Hindlimb muscle (tissue), 1 donor: ENCODE results near the gene TP53I11. TPM values are rescaled to one million over a fixed set of nuclear protein-coding genes. Genes with fewer than 3 reads are reported as not detected.
A peak's percentile ranks its signal among the peaks of the same experiment; 100 is the strongest.

Experiments
- DNase-seq: peaks from one replicate; pipeline ENCODE4 v3.0.0-alpha.2; 2013
- polyA plus RNA-seq: library from polyadenylated mRNA; unstranded; fragments of 120-200 nt; gene quantifications from one replicate; pipeline ENCODE4 v1.2.1, GENCODE V29; 2013; ENCODE audit not compliant: insufficient read length

The TP53I11 gene
- polyA plus RNA-seq = 38.1 TPM

DNA sequence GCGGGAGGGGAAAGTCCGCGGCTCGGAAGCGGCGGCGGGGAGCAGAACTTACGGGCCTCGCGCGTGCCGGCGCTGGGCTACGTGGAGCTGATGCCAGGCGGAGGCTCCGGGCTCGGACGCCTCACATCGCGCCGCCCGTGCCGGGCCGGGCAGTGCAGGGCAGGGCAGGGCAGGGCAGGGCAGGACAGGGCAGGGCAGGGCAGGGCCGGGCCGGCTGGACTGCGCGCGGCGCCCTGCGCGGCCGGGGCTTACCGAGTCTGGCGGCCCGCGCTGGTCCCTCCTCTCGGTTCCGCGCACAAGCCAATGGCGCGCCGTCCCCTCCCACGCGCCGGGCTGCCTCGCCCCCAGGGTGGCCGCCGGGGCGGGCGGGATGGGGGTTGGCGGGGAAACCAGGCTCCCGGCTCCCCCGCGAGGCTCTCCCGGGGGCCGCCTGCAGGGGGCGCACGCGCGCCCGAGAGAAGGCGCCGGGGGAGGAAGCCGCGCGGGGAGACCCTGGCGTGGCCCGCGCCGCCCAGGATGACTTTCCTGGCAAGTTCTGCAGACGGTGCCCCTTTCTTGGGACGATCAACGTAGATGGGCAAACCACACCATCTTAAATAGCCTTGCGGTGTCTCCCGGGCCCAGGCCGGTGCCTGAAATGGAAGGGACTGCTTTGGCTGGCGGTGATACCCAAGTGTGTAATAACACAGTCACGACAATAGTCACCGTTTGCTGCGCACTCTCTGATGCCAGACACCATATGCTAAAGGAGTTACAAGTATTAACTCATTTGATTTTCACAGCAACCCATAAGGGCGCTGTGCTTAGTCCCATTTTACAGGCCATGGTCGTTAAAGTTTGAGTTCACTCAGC lies at the start of gene TP53I11:
TSS of gene TP53I11 (minus strand) at position 259 of the 852 bp plus-strand sequence. CDS start 12,548 bp downstream, outside the sequence.
- peak; percentile 79 for DNase-seq

- DNase-seq = no peak
Measured at GRCh38 chr11:44999068-44999467, 48.4 kb upstream of the TP53I11 start.

DNA sequence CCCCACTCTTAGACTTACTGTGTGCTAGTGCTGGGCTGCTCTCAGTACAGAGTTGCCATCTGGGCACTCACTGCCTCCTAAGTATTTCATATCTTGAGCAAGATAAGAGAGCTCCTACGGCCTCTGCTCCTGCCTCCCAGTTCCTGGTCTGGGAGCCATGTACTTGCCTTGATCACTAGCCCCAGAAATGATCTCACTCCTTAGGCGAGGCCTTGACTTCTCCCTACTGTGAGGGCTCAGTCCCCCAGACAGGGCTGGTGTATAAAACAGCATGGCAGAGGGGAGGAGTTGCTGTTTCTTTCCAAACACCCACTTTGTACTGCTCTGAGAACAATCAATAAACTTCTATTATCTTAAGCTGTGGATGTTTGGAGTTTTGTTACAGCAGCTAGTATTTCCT lies 47.4 kb upstream of the TP53I11 start:
- no peak for DNase-seq

DNA sequence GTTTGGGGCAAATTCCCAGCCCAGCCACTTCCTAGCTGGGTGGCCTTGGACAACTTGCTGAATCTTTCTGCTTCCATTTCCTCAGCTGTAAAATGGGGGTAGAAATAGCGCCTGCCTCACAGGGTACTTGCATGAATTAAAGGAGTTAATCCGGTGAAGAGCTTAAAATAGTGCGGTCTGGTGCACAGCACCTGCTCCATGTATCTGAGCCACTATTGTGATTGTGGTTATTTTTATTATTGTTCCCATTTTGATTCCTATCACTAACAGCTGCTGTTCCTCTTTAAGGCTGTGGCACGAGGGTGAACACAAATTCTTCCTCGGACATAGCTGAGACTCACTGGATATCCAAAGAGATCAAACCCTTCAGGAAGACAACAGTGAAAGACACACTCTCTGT lies 46.9 kb upstream of the TP53I11 start:
- DNase-seq = no peak

GRCh38 chr11:44994753-44995152 lies 44.1 kb upstream of the TP53I11 start:
- DNase-seq = no peak

GRCh38 chr11:44993971-44994704 lies 43.5 kb upstream of the TP53I11 start:
- no peak for DNase-seq

DNA sequence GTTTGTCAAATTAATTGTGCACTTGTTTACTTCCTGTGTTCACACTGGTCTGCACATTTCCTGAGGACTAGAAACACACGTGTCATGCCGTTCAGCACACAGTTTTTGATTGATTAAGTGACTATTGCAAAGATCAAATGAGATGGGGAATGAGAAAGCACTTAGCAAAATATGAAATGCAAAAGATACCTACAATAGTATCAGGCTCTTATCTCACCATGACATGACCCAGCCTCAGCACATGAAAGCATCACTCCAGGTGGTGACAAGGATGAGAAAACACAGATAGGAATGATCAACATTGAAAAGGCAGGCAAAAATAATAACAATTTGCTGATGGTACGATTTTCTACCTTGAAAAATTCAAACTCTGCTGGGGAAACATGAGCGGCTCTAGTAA lies 42.1 kb upstream of the TP53I11 start:
- no peak for DNase-seq

DNA sequence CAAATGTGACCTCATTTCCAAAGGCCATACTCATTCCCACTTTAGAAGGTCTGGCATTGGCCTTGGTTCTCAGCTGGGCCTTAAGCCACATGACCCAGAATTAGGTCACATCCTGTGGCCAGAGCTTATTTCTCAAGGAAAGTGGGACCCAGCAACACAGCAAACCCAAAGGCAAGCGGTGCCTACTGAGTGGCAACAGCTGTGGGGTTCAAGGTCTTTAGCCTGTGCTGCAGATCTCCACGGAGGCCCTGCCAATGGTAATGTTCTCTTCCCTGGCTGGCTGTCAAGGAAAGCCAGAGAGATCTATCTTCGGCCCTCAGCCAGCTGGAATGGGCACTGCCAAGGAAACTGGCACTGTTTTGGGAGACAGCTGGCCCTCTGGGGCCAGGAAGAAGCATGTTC lies 41.5 kb upstream of the TP53I11 start:
- DNase-seq = no peak

GRCh38 chr11:44990665-44991064 lies 40.0 kb upstream of the TP53I11 start:
- DNase-seq = no peak

DNA sequence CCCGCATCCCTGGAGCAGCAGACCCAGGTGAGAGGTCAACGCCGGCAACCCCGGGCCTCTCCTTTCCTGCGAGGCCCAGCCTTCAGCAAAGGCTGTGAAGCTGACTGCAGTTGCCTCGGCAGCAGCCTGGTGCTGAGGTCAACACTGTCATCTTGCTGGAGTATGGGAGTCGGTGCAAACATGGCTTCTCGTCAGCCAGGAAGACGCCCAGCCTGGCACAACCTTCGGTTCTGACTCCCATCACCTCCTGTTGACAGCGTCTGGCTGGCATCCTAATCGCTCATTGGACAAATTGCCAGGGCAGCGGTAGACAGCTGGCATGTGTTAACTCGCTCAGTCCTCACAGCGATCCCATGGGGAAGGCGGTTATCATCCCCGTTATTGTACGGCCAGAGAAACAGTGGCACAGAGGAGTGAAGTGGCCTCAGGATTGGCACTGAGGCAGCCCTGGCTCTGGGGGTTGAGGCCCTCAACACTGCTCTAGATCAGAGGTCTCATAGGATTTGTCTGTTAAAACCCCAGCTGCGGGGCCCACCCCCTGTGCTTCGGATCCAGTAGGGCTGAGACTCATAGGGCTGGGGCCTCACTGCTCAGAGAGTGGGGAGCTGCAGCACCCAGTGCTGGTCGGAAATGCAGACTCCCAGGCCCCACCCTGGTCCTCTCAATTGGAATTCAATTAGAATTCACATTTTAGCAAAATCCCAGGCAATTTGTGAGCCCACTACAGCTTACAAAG lies 39.3 kb upstream of the TP53I11 start:
- no peak for DNase-seq

DNA sequence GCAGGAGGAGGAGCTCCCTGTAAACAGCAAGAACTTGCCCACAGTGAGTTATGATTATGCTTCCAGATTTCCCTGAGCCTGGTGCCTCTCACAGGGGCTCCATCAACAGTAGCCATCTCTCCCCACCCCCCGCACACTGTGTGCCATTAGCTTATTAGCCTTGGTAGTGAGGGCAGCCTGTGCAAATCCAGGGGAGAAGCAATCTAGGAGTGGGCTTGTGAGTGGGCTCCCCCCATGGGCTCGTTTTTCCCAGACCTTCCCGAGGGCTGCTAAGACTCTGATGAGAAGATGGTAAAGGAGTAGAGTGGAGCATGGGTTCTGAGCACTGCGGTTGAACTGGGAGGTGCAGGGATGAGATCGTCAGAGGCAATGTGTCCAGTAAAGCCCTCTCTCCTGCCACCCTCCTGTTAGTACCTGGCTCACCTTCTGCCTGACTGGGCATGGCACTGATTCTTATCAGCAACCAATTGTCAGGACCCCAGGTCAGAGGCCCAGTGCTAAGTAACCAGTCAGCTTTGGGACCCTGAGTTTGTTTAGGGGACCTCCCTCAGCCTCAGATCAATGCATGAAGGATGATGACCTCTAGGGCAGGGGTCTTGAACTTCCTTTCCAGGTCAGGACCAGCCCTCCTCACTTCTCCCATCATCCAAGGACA lies 38.4 kb upstream of the TP53I11 start:
- DNase-seq = no peak

DNA sequence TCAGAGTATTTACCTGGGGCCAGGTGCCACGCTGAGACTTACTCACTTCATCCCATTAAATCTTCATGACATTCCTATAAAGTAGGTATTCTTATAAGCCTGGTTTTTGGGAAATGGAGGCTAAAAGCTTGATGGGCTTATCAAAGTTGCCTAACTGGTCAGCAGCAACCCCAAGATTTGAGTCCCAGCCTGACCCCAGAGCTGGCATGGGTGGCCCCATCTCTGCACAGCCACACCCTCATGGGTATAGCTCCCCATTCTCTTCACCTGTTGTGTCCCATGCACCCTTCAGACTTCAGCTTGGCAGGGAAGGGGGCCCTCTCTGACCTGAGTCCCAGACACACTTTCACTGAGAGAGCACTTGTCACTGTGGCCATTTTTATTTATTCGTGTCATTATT lies 37.4 kb upstream of the TP53I11 start:
- DNase-seq = no peak

- DNase-seq = no peak
Measured at GRCh38 chr11:44987506-44987905, 36.8 kb upstream of the TP53I11 start.

DNA sequence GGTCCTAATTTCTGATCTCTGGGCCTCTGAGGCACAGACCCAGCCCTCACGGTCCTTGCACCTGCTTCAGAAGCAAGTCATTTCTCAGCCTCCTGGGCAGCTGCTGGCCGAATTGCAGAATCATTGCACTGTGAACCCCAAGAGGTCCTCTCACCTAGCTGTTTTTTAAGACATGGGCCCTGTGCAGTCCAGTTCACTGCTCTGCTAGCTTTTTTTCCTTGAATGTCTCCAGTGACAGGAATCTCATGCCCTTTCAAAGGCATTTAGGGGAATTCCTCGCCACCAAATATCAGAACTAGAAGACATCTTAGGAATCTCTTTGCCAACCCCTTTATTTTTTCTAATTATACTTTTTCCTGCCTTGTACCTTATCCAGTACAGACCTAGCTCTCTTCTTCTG lies 35.6 kb upstream of the TP53I11 start:
- DNase-seq = no peak

DNA sequence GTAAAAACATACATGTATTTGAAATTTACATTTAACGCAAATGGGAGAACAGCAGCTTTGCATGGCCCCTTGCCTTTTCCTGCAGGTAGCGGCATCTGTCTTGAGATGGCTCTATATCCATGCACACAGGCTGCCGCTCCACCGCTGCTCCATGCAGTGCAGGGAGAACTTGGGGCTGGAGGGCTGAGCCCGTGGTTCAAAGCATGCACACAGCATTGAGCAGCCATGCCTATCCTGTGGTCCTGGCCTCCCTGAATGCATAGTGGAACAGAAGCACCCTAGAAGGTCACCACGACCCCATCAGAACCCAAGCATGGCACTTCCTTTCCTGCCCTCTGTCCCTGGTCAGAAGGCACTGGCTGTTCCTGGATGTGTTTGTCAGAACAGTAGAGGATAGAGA lies 35.0 kb upstream of the TP53I11 start:
- no peak for DNase-seq

GRCh38 chr11:44983786-44984185 lies 33.1 kb upstream of the TP53I11 start:
- DNase-seq = no peak

DNA sequence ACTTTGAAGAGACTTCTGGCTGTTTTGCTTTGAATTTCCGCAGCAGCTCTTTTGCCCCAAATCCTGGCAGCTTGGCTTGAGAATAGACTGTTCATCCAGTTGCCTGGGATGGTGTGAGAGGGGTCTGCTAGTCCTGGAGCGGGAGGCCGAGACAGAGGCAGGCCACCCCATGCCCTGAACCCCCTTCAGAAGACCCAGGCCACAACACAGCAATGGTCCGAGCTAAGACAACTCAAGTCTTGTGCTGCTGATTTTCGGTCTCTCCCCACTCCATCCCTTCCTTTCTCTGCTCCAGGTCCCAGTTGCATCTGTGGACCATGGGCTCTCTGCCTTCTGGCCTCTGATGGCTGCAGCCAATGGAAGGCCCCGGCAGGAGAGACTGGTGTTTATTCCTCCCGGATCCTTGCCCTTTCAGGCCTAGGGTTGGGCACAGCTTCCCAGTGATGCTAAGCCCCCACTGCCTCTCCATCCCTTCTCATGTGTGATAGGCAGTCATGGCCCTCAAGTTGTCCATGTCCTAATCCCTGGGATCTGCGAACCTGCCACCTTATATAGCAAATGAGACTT lies 31.9 kb upstream of the TP53I11 start:
- DNase-seq = no peak

- DNase-seq = no peak
Measured at GRCh38 chr11:44980533-44981427, 30.1 kb upstream of the TP53I11 start.

- no peak for DNase-seq
Measured at GRCh38 chr11:44979543-44980399, 29.1 kb upstream of the TP53I11 start.

DNA sequence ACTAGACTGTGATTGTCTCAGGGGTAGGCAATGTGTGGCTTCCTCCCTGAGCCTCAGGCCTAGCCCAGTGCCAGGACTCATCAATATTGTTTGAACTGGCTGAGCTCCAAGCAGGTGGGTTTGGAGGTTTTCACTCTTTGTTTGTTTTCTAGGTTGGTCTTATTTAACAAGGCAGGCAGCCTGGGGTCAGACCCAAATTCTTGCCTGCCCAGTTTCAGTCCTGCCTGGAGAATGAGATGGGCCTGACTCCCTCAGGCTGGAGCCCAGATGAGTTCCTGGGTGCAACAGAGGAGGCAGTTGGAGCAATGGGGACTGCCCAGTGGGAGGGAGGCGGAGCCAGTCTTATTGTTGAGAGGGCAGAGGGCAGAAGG lies 28.3 kb upstream of the TP53I11 start:
- no peak for DNase-seq
